DOHH2 (cell line): ENCODE data around the gene SOD1.

Source experiments
- CTCF ChIP-seq: fragments of 200-600 bp; sonication (generic); IDR thresholded peaks from one replicate; pipeline ENCODE4 v1.5.1; 2014; ENCODE audit warnings: antibody characterized with exemption, mild to moderate bottlenecking, low read depth, low read length; ENCODE audit not compliant: poor library complexity, severe bottlenecking
- EZH2phosphoT487 ChIP-seq: fragments of 200-600 bp; sonication (generic); IDR thresholded peaks from 2 replicates; pipeline ENCODE4 v1.6.1; 2017; ENCODE audit warnings: borderline replicate concordance, mild to moderate bottlenecking, antibody characterized with exemption, low read length, moderate library complexity, mixed read lengths

DNA sequence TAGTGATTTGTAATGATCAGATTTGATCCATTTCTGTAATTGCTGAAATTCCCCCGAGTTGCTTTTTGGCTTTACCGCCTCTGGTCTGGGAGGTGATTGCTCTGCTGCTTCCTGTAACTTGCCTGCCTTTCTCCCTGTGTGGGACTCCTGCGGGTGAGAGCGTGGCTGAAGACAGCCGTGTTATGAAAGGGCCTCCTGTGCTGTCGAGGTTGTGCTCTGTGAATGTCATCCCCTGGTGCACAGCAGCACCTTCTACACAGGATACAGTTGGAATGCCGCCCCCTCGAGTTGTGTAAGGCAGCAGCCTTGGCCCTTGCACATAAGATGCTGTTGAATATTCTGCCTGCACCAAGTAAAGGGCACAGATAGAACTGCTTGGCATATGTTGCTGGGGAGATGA lies 5.9 kb downstream of the SOD1 start:
- TF ChIP-seq CTCF (no peak), EZH2phosphoT487 (no peak)
